ENCODE measurements around the gene SUMO4. TPM values are rescaled to one million over a fixed set of nuclear protein-coding genes. Genes with fewer than 3 reads are reported as not detected.

The SUMO4 gene
- total RNA-seq, 4 donors from 2014 or later: 0.58 to 2.1 (median 1.0) TPM

DNA sequence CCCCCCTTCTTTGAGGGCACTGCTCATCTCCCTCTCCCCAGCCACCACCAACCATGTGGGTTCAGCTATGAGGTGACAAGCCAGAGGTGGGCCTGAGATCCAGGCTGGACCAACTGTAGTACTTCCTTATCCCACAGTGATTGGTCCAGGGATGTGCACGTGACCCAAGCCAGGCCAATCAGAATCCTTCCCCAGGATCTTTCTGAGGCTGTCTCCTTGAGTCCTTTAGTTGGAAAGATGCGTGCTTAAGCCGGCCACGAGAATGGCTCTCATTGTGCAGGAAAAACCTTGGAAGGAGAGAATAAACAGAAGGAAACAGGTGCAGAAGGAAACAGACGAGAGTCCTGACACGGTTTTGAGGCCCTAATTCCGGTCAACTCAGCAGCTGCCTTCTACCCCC, 45.5 kb downstream of the SUMO4 start:
- H3K27ac ChIP-seq (replicated peaks in 1 of 4): no peak overlapping the region
- 94% methylated on average over 7 of the region's 7 CpGs for WGBS
- DNase-seq (ENCODE audit: extremely low spot score): no peak
- no peaks in the 10 kb centered on the region for H3K9me3 ChIP-seq
- intact Hi-C loops (cut with DNase I): no loop called here
- peaks cover 0 to 20% (median under 1%) of the 10 kb centered on the region in 4 donors for H3K27me3 ChIP-seq
- H3K36me3 ChIP-seq: no peaks in the 10 kb centered on the region
- H3K4me3 ChIP-seq: no peak overlapping the region
- peaks cover 5 to 12% (median 9%) of the 10 kb centered on the region in 4 donors for H3K4me1 ChIP-seq
- TF ChIP-seq EP300 (IDR thresholded peaks at IDR 0.05) (no peak), CTCF (IDR thresholded peaks at IDR 0.05) (no peak), POLR2A (IDR thresholded peaks at IDR 0.05; ENCODE audit: low read depth) (no peak)

DNA sequence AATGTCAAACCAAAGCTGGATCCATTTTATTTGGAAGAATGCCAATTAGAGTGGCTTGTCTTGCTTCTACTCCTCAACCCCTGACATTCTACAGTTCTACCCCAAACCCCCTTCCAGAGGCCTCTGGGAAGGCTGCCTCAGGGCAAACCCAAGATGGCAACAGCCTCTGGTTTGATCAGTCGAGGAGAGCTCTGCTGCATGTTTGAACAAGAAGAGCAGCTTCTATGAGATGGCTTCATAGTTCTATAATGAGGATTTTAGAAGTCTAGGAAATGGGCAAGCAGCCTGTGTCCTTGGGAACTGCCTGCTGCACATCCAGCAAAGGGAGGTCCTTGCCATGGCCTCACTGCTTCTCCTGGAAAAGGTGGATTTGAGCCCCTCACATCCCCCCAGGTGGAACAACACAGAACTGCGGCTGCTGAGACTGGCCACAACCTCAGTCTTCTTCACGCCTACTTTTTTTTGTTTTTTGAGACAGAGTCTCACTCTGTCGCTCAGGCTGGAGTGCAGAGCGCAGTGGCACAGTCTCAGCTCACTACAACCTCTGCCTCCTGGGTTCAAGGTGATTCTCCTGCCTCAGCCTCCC, 46.8 kb downstream of the SUMO4 start:
- TF ChIP-seq EP300 (IDR thresholded peaks at IDR 0.05) (no peak), POLR2A (IDR thresholded peaks at IDR 0.05; ENCODE audit: low read depth) (no peak), CTCF (IDR thresholded peaks at IDR 0.05) (no peak), POLR2AphosphoS5 (IDR thresholded peaks at IDR 0.05) (no peak)
- no peak for DNase-seq (ENCODE audit: extremely low spot score)

GRCh38 chr6:149448821-149449453, 48.9 kb downstream of the SUMO4 start:
- no peaks in the 10 kb centered on the region for H3K9me3 ChIP-seq
- H3K27me3 ChIP-seq: peaks cover 0 to 31% (median 3%) of the 10 kb centered on the region in 4 donors
- no peaks in the 10 kb centered on the region for H3K36me3 ChIP-seq
- intact Hi-C loops (cut with DNase I): no loop called here
- H3K4me1 ChIP-seq: peaks cover 20 to 38% (median 34%) of the 10 kb centered on the region in 4 donors
- H3K4me3 ChIP-seq: no peak overlapping the region
- no peak for TF ChIP-seq POLR2A (IDR thresholded peaks at IDR 0.05; ENCODE audit: low read depth)
- no peak for TF ChIP-seq EP300 (IDR thresholded peaks at IDR 0.05)
- TF ChIP-seq CTCF (IDR thresholded peaks at IDR 0.05): no peak
- TF ChIP-seq POLR2AphosphoS5 (IDR thresholded peaks at IDR 0.05): no peak
- no peak overlapping the region for H3K27ac ChIP-seq (replicated peaks in 1 of 4)
- WGBS: 87% methylated on average over 2 of the region's 5 CpGs
- DNase-seq (ENCODE audit: extremely low spot score): no peak

More for the DNA sequence above, 46.8 kb downstream of the SUMO4 start:
- Histone ChIP-seq H3K27ac (replicated peaks in 1 of 4) (no peak overlapping the region), H3K36me3 (no peaks in the 10 kb centered on the region), H3K4me3 (no peak overlapping the region), H3K9me3 (no peaks in the 10 kb centered on the region), H3K4me1 (peaks cover 5 to 20% (median 18%) of the 10 kb centered on the region in 4 donors), H3K27me3 (peaks cover 0 to 31% (median 3%) of the 10 kb centered on the region in 4 donors)
- 98% methylated on average over 5 of the region's 5 CpGs for WGBS
- intact Hi-C loops (cut with DNase I): no loop called here

DNA sequence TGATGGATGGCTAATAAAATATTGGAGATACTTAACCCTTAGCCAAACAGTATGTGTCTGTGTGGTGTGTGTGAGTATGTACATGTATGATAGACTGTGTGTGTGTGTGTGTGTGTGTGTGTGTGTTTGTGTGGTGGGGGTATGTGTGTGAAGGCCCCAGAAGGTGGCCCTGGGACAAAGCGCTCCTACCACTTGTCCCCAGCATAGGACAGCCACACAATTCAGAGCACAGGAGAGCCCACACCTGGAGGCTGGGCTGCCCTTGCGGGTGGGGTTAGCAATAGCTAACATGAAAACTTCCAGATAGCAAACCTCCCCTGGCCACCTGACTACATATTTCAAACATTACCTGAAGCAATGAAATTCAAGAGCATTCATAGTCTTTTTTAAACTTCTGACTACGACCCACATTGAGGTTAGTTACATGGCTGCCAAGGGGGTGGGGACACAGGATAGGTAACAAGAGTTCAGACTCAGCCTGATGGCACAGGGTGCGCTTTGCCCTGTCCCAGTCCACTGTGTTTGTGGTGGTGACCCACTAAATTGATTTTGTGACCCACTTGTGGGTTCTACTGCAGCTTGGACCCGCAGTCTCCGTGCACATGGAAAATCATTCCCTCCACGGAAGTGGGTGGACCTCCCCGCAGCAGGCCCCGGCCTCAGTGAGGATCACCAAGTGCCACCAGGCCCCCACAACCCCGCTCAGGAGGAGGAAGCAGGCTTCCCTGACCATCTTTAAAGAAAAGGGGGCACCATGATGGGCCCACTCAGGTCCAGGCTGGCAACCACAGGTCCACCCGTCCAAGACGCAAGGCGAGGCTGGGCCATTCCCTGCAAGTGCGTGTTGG, 50.0 kb downstream of the SUMO4 start:
- Histone ChIP-seq H3K4me1 (peaks cover 31 to 50% (median 45%) of the 10 kb centered on the region in 4 donors), H3K27ac (replicated peaks in 1 of 4) (peak overlapping the region in 2 of 4 donors; percentile 57 to 62), H3K27me3 (peaks cover 0 to 31% (median 3%) of the 10 kb centered on the region in 4 donors), H3K36me3 (no peaks in the 10 kb centered on the region), H3K9me3 (no peaks in the 10 kb centered on the region), H3K4me3 (peak overlapping the region; percentile 58 to 65 (median 60))
- intact Hi-C loops (cut with DNase I): loop anchor here (5.0 kb wide), 1 partner anchor 67 kb away; no protein-coding TSS in a partner anchor
- DNase-seq (ENCODE audit: extremely low spot score): no peak
- TF ChIP-seq CTCF (IDR thresholded peaks at IDR 0.05): no peak
- TF ChIP-seq POLR2A (IDR thresholded peaks at IDR 0.05; ENCODE audit: low read depth): no peak
- no peak for TF ChIP-seq POLR2AphosphoS5 (IDR thresholded peaks at IDR 0.05)
- no peak for TF ChIP-seq EP300 (IDR thresholded peaks at IDR 0.05)
- 77% methylated on average over 12 of the region's 14 CpGs for WGBS

Other genes with a start within 250 kb of the SUMO4 start
- gene TAB2, start 82.5 kb upstream of the SUMO4 start, total RNA-seq: 10 to 100 TPM; 80.2 to 98.8 (median 91.2) TPM
- 1 to 10 TPM in 1 of 4 donors, under 1 TPM in 3; 0.63 to 5.8 (median 0.87) TPM for gene ZC3H12D, start 84.8 kb downstream of the SUMO4 start, total RNA-seq
- gene PPIL4, start 145.8 kb downstream of the SUMO4 start, total RNA-seq: 10 to 100 TPM; 22.1 to 30.2 (median 26.1) TPM
- 10 to 100 TPM; 53.7 to 71.8 (median 57.0) TPM for gene GINM1, start 166.1 kb downstream of the SUMO4 start, total RNA-seq
- 10 to 100 TPM; 15.8 to 24.5 (median 20.2) TPM for gene KATNA1, start 248.5 kb downstream of the SUMO4 start, total RNA-seq